ENCODE results near the gene BACH2.

The BACH2 gene

DNA sequence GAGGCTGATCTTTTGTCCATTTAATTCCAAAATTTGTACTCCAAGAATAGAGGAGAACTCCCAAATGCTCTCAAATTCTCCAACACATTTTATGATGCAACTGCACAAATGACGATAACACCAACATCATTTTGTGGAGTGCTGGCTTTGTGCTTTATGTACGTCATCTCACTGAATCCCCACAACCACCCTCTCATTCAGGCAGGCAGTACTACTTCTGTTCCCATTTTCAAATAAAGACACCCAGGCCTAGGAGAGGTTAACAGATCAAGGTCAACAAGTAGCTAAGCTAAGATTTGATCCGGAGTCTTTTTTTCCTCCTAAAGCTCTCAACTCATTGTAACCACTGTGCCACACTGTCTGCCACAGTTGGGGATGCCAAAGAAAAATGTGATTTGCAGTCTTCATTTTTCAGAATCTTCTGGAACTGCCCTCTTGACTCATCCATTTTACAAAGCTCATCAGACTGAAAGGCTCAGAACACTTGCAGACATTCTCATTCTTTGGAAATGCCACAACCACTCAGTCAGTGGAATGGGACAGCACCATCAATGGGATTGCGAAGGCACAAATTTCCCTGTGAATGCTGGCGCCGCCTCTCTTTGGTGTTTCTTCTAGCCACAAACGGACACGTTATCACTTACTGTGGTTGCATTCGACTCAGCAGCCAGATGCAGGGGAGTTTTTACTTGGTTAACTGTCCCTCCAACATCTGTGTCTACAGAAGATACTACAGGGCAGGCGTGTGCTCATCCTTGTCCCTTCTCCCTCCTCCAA lies 217.9 kb downstream of the BACH2 start:
- no peak for TF ChIP-seq EZH2phosphoT487 (IDR thresholded peaks at IDR 0.05; ENCODE audit: borderline replicate concordance, low read length)
- TF ChIP-seq, protein P1, sequence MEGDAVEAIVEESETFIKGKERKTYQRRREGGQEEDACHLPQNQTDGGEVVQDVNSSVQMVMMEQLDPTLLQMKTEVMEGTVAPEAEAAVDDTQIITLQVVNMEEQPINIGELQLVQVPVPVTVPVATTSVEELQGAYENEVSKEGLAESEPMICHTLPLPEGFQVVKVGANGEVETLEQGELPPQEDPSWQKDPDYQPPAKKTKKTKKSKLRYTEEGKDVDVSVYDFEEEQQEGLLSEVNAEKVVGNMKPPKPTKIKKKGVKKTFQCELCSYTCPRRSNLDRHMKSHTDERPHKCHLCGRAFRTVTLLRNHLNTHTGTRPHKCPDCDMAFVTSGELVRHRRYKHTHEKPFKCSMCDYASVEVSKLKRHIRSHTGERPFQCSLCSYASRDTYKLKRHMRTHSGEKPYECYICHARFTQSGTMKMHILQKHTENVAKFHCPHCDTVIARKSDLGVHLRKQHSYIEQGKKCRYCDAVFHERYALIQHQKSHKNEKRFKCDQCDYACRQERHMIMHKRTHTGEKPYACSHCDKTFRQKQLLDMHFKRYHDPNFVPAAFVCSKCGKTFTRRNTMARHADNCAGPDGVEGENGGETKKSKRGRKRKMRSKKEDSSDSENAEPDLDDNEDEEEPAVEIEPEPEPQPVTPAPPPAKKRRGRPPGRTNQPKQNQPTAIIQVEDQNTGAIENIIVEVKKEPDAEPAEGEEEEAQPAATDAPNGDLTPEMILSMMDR (IDR thresholded peaks at IDR 0.05; ENCODE audit: low read depth, low read length, poor library complexity, severe bottlenecking) = no peak
- Histone ChIP-seq H3K36me3 (ENCODE audit: control insufficient read depth, low read length) (peaks cover 100% of the 10 kb centered on the region), H3K27ac (ENCODE audit: low read depth, low read length) (no peak overlapping the region), H3K9me2 (replicated peaks; ENCODE audit: control insufficient read depth, low read length) (no peaks in the 10 kb centered on the region), H3K27me3 (ENCODE audit: control insufficient read depth, low read length) (no peaks in the 10 kb centered on the region), H3K9me3 (ENCODE audit: control insufficient read depth, insufficient read depth, low read length) (no peaks in the 10 kb centered on the region), H3K79me2 (ENCODE audit: control insufficient read depth, low read length) (peaks cover 100% of the 10 kb centered on the region), H3K4me2 (ENCODE audit: low read length) (no peak overlapping the region), H4K20me1 (ENCODE audit: control insufficient read depth, insufficient read depth, low read depth, low read length) (peaks cover 64% of the 10 kb centered on the region), H3K4me1 (ENCODE audit: control insufficient read depth, low read length) (peaks cover 74% of the 10 kb centered on the region), H3F3A (ENCODE audit: control insufficient read depth, insufficient read depth) (peaks cover 40% of the 10 kb centered on the region), H3K4me3 (ENCODE audit: low read length) (no peak overlapping the region)

DNA sequence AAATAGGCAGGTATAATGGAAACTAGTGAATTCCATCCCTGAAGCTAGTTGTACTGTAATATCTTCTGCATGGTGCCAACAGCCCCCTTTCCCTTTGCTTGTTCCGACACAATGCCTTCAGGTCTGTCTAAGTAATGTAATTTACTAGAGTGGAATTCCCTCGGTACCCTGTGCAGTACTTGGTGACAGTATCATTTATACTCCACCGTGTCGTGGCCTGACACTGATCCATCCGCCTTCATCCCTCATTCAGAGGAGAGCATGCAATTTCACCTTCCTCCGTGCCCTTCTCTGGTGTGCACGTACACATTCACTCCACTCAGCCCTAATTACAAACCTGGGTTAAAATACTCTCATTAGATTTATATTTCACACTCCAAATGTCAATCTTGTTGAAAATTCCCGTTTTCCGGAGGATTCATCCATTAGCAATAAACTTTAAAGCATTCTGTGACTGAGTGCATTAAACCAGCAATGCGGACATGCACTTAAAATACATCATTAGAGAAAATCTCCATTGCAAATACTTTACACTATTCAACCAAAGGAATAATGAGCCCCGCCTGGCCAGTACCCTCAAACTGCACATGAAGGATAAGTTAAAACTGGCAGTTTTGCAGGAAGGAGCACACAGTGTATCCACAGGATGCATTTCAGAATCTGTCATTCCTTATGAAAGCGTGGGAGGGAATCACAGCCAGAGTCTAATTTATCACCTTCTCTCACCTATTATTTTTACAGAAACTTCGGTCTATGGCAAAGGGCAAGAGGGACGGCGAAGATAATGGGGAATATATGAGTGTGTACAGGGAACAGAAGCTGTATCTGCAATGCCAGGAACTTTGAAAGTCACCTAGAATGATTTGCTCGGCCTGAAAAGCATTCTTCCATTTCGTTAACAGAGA lies 219.9 kb downstream of the BACH2 start:
- H3K4me1 ChIP-seq (ENCODE audit: control insufficient read depth, low read length) = peaks cover 55% of the 10 kb centered on the region
- TF ChIP-seq EZH2phosphoT487 (IDR thresholded peaks at IDR 0.05; ENCODE audit: borderline replicate concordance, low read length) = no peak
- TF ChIP-seq, protein P1 (IDR thresholded peaks at IDR 0.05; ENCODE audit: low read depth, low read length, poor library complexity, severe bottlenecking) = no peak
- no peaks in the 10 kb centered on the region for H3K27me3 ChIP-seq (ENCODE audit: control insufficient read depth, low read length)
- H3F3A ChIP-seq (ENCODE audit: control insufficient read depth, insufficient read depth) = peaks cover 36% of the 10 kb centered on the region
- peaks cover 68% of the 10 kb centered on the region for H4K20me1 ChIP-seq (ENCODE audit: control insufficient read depth, insufficient read depth, low read depth, low read length)
- H3K27ac ChIP-seq (ENCODE audit: low read depth, low read length) = no peak overlapping the region
- H3K9me3 ChIP-seq (ENCODE audit: control insufficient read depth, insufficient read depth, low read length) = no peaks in the 10 kb centered on the region
- H3K4me2 ChIP-seq (ENCODE audit: low read length) = no peak overlapping the region
- no peaks in the 10 kb centered on the region for H3K9me2 ChIP-seq (replicated peaks; ENCODE audit: control insufficient read depth, low read length)
- H3K79me2 ChIP-seq (ENCODE audit: control insufficient read depth, low read length) = peaks cover 100% of the 10 kb centered on the region
- peaks cover 100% of the 10 kb centered on the region for H3K36me3 ChIP-seq (ENCODE audit: control insufficient read depth, low read length)
- H3K4me3 ChIP-seq (ENCODE audit: low read length) = no peak overlapping the region

DNA sequence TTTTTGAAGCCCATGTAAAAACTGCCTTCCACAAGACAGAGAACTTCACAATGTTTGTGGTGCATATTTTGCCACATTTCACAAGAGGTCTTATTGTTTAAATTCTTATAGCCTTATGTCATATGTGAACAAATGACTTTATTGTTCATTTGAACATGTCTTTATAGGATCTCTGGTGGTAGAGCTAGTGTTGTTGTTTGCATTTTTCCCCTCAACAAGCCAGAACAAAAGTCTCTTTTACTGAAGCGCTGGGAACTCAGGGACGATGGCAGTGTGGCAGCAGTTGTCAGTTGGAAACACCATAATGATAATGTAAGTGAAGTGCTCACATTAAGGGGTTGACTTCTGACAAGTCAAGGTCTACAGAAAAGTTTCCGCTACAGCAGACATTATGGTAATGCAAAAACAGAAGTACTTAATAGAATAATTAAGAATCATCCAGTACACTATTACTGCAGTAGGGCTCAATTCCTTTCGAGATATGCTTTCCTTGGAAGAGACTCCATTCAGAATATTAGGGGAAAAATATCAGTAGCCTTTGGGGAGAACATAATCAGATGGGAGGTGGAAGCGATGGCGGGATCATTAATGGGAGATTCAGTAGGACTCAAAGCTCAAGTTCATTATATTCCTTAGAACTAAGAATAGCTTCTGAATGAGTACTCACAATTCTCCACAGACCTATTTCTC lies 222.3 kb downstream of the BACH2 start:
- H3K4me2 ChIP-seq (ENCODE audit: low read length) = no peak overlapping the region
- H3F3A ChIP-seq (ENCODE audit: control insufficient read depth, insufficient read depth) = peaks cover 41% of the 10 kb centered on the region
- H3K9me2 ChIP-seq (replicated peaks; ENCODE audit: control insufficient read depth, low read length) = no peaks in the 10 kb centered on the region
- no peaks in the 10 kb centered on the region for H3K9me3 ChIP-seq (ENCODE audit: control insufficient read depth, insufficient read depth, low read length)
- peaks cover 30% of the 10 kb centered on the region for H3K4me1 ChIP-seq (ENCODE audit: control insufficient read depth, low read length)
- peaks cover 100% of the 10 kb centered on the region for H3K36me3 ChIP-seq (ENCODE audit: control insufficient read depth, low read length)
- H3K79me2 ChIP-seq (ENCODE audit: control insufficient read depth, low read length) = peaks cover 100% of the 10 kb centered on the region
- no peak overlapping the region for H3K4me3 ChIP-seq (ENCODE audit: low read length)
- H3K27me3 ChIP-seq (ENCODE audit: control insufficient read depth, low read length) = no peaks in the 10 kb centered on the region
- H3K27ac ChIP-seq (ENCODE audit: low read depth, low read length) = no peak overlapping the region
- TF ChIP-seq EZH2phosphoT487 (IDR thresholded peaks at IDR 0.05; ENCODE audit: borderline replicate concordance, low read length) = no peak
- TF ChIP-seq, protein P1 (IDR thresholded peaks at IDR 0.05; ENCODE audit: low read depth, low read length, poor library complexity, severe bottlenecking) = no peak
- H4K20me1 ChIP-seq (ENCODE audit: control insufficient read depth, insufficient read depth, low read depth, low read length) = peaks cover 54% of the 10 kb centered on the region
